DOHH2 (cell line): ENCODE data around the gene CCNG2.

ENCODE experiments used
- CTCF ChIP-seq: fragments of 200-600 bp; sonication (generic); IDR thresholded peaks from one replicate; pipeline ENCODE4 v1.5.1; 2014; ENCODE audit warnings: antibody characterized with exemption, mild to moderate bottlenecking, low read depth, low read length; ENCODE audit not compliant: poor library complexity, severe bottlenecking
- EZH2phosphoT487 ChIP-seq: fragments of 200-600 bp; sonication (generic); IDR thresholded peaks from 2 replicates; pipeline ENCODE4 v1.6.1; 2017; ENCODE audit warnings: borderline replicate concordance, mild to moderate bottlenecking, antibody characterized with exemption, low read length, moderate library complexity, mixed read lengths

GRCh38 chr4:77149789-77150188, 7.2 kb upstream of the CCNG2 start:
- no peak for TF ChIP-seq CTCF
- TF ChIP-seq EZH2phosphoT487, result no peak
